ENCODE measurements around the gene MKNK2.
A peak's percentile ranks its signal among the peaks of the same experiment; 100 is the strongest.
"Not testable (repeated sequence)": the region's sequence is repeated elsewhere in the genome, so short reads cannot be mapped to it uniquely, and the experiment has no call there.

Gene MKNK2

GRCh38 chr19:2089001-2089711, 38.1 kb upstream of the MKNK2 start:
- Histone ChIP-seq H3K27me3 (ENCODE audit: low read depth, low read length) (no peaks in the 10 kb centered on the region), H3K27ac (ENCODE audit: low read length) (peak overlapping the region; percentile 63), H3K9me3 (ENCODE audit: control insufficient read depth in 1 of 2, low read length in 2 of 2) (no peaks in the 10 kb centered on the region), H3K4me1 (ENCODE audit: control insufficient read depth in 1 of 2, insufficient read depth in 2 of 2, low read length in 2 of 2) (peaks cover 7 to 60% of the 10 kb centered on the region in 2 donors), H3K4me3 (ENCODE audit: low read depth in 1 of 2, low read length in 2 of 2) (no peak overlapping the region), H3K36me3 (ENCODE audit: control insufficient read depth in 1 of 2, insufficient read depth in 2 of 2, low read length in 2 of 2) (peaks cover 0 to 4% of the 10 kb centered on the region in 2 donors)

- Histone ChIP-seq H3K4me1 (ENCODE audit: control insufficient read depth in 1 of 2, insufficient read depth in 2 of 2, low read length in 2 of 2) (peaks cover 7 to 53% of the 10 kb centered on the region in 2 donors), H3K36me3 (ENCODE audit: control insufficient read depth in 1 of 2, insufficient read depth in 2 of 2, low read length in 2 of 2) (peaks cover 0 to 11% of the 10 kb centered on the region in 2 donors), H3K9me3 (ENCODE audit: control insufficient read depth in 1 of 2, low read length in 2 of 2) (no peaks in the 10 kb centered on the region), H3K4me3 (ENCODE audit: low read depth in 1 of 2, low read length in 2 of 2) (no peak overlapping the region), H3K27me3 (ENCODE audit: low read depth, low read length) (no peaks in the 10 kb centered on the region), H3K27ac (ENCODE audit: low read length) (peak overlapping the region; percentile 31)
Observed at GRCh38 chr19:2087621-2088100, 36.6 kb upstream of the MKNK2 start.

GRCh38 chr19:2086695-2087620, 35.9 kb upstream of the MKNK2 start:
- peaks cover 7 to 52% of the 10 kb centered on the region in 2 donors for H3K4me1 ChIP-seq (ENCODE audit: control insufficient read depth in 1 of 2, insufficient read depth in 2 of 2, low read length in 2 of 2)
- peaks cover 0 to 17% of the 10 kb centered on the region in 2 donors for H3K36me3 ChIP-seq (ENCODE audit: control insufficient read depth in 1 of 2, insufficient read depth in 2 of 2, low read length in 2 of 2)
- not testable (repeated sequence) for H3K27me3 ChIP-seq (ENCODE audit: low read depth, low read length); H3K4me3 ChIP-seq (ENCODE audit: low read depth in 1 of 2, low read length in 2 of 2); H3K9me3 ChIP-seq (ENCODE audit: control insufficient read depth in 1 of 2, low read length in 2 of 2)
- H3K27ac ChIP-seq (ENCODE audit: low read length), result peak overlapping the region; percentile 31

GRCh38 chr19:2084993-2085720, 34.1 kb upstream of the MKNK2 start:
- peak overlapping the region; percentile 54 for H3K27ac ChIP-seq (ENCODE audit: low read length)
- no peaks in the 10 kb centered on the region for H3K27me3 ChIP-seq (ENCODE audit: low read depth, low read length)
- peaks cover 0 to 44% of the 10 kb centered on the region in 2 donors for H3K4me1 ChIP-seq (ENCODE audit: control insufficient read depth in 1 of 2, insufficient read depth in 2 of 2, low read length in 2 of 2)
- H3K4me3 ChIP-seq (ENCODE audit: low read depth in 1 of 2, low read length in 2 of 2), result peak overlapping the region; percentile 33 to 38
- peaks cover 0 to 21% of the 10 kb centered on the region in 2 donors for H3K36me3 ChIP-seq (ENCODE audit: control insufficient read depth in 1 of 2, insufficient read depth in 2 of 2, low read length in 2 of 2)
- no peaks in the 10 kb centered on the region for H3K9me3 ChIP-seq (ENCODE audit: control insufficient read depth in 1 of 2, low read length in 2 of 2)

GRCh38 chr19:2083174-2083854, 32.3 kb upstream of the MKNK2 start:
- Histone ChIP-seq H3K27me3 (ENCODE audit: low read depth, low read length) (no peaks in the 10 kb centered on the region), H3K27ac (ENCODE audit: low read length) (peak overlapping the region; percentile 51), H3K4me1 (ENCODE audit: control insufficient read depth in 1 of 2, insufficient read depth in 2 of 2, low read length in 2 of 2) (peaks cover 0 to 38% of the 10 kb centered on the region in 2 donors), H3K9me3 (ENCODE audit: control insufficient read depth in 1 of 2, low read length in 2 of 2) (no peaks in the 10 kb centered on the region), H3K4me3 (ENCODE audit: low read depth in 1 of 2, low read length in 2 of 2) (peak overlapping the region; percentile 33 to 53), H3K36me3 (ENCODE audit: control insufficient read depth in 1 of 2, insufficient read depth in 2 of 2, low read length in 2 of 2) (peaks cover 0 to 38% of the 10 kb centered on the region in 2 donors)

- peaks cover 0 to 50% of the 10 kb centered on the region in 2 donors for H3K36me3 ChIP-seq (ENCODE audit: control insufficient read depth in 1 of 2, insufficient read depth in 2 of 2, low read length in 2 of 2)
- H3K27me3 ChIP-seq (ENCODE audit: low read depth, low read length), result no peaks in the 10 kb centered on the region
- no peak overlapping the region for H3K27ac ChIP-seq (ENCODE audit: low read length)
Observed at GRCh38 chr19:2081873-2082810, 31.1 kb upstream of the MKNK2 start.

GRCh38 chr19:2080336-2080988, 29.4 kb upstream of the MKNK2 start:
- peaks cover 0 to 30% of the 10 kb centered on the region in 2 donors for H3K4me1 ChIP-seq (ENCODE audit: control insufficient read depth in 1 of 2, insufficient read depth in 2 of 2, low read length in 2 of 2)
- no peak overlapping the region for H3K27ac ChIP-seq (ENCODE audit: low read length)
- H3K36me3 ChIP-seq (ENCODE audit: control insufficient read depth in 1 of 2, insufficient read depth in 2 of 2, low read length in 2 of 2), result peaks cover 7 to 64% of the 10 kb centered on the region in 2 donors
- H3K4me3 ChIP-seq (ENCODE audit: low read depth in 1 of 2, low read length in 2 of 2), result no peak overlapping the region
- H3K9me3 ChIP-seq (ENCODE audit: control insufficient read depth in 1 of 2, low read length in 2 of 2), result no peaks in the 10 kb centered on the region
- no peaks in the 10 kb centered on the region for H3K27me3 ChIP-seq (ENCODE audit: low read depth, low read length)

More at GRCh38 chr19:2081873-2082810, 31.1 kb upstream of the MKNK2 start:
- Histone ChIP-seq H3K4me1 (ENCODE audit: control insufficient read depth in 1 of 2, insufficient read depth in 2 of 2, low read length in 2 of 2) (peaks cover 0 to 31% of the 10 kb centered on the region in 2 donors), H3K9me3 (ENCODE audit: control insufficient read depth in 1 of 2, low read length in 2 of 2) (no peaks in the 10 kb centered on the region), H3K4me3 (ENCODE audit: low read depth in 1 of 2, low read length in 2 of 2) (no peak overlapping the region)

- no peak overlapping the region for H3K27ac ChIP-seq (ENCODE audit: low read length)
- H3K9me3 ChIP-seq (ENCODE audit: control insufficient read depth in 1 of 2, low read length in 2 of 2), result no peaks in the 10 kb centered on the region
- no peak overlapping the region for H3K4me3 ChIP-seq (ENCODE audit: low read depth in 1 of 2, low read length in 2 of 2)
- no peaks in the 10 kb centered on the region for H3K27me3 ChIP-seq (ENCODE audit: low read depth, low read length)
- H3K36me3 ChIP-seq (ENCODE audit: control insufficient read depth in 1 of 2, insufficient read depth in 2 of 2, low read length in 2 of 2), result peaks cover 11 to 67% of the 10 kb centered on the region in 2 donors
- H3K4me1 ChIP-seq (ENCODE audit: control insufficient read depth in 1 of 2, insufficient read depth in 2 of 2, low read length in 2 of 2), result peaks cover 0 to 26% of the 10 kb centered on the region in 2 donors
Observed at GRCh38 chr19:2079865-2080301, 28.8 kb upstream of the MKNK2 start.

GRCh38 chr19:2079076-2079864, 28.2 kb upstream of the MKNK2 start:
- Histone ChIP-seq H3K27ac (ENCODE audit: low read length) (no peak overlapping the region), H3K4me3 (ENCODE audit: low read depth in 1 of 2, low read length in 2 of 2) (no peak overlapping the region), H3K4me1 (ENCODE audit: control insufficient read depth in 1 of 2, insufficient read depth in 2 of 2, low read length in 2 of 2) (peaks cover 0 to 26% of the 10 kb centered on the region in 2 donors), H3K27me3 (ENCODE audit: low read depth, low read length) (no peaks in the 10 kb centered on the region), H3K9me3 (ENCODE audit: control insufficient read depth in 1 of 2, low read length in 2 of 2) (no peaks in the 10 kb centered on the region), H3K36me3 (ENCODE audit: control insufficient read depth in 1 of 2, insufficient read depth in 2 of 2, low read length in 2 of 2) (peaks cover 11 to 66% of the 10 kb centered on the region in 2 donors)

Measured in muscle layer of duodenum (tissue), 2 donors.